AG04450 (cell line): Measurements from ENCODE around the gene GOLM1. TPM values are rescaled to one million over a fixed set of nuclear protein-coding genes. Genes with fewer than 3 reads are reported as not detected.

Experiments used
- CTCF ChIA-PET: fragments of 300-600, 350-600 bp; formaldehyde crosslinking; extraction: SDS; loops from one replicate; lab custom pipeline; 2022; ENCODE audit warnings: antibody characterized with exemption, inconsistent platforms; lab: Charles Lee
- POLR2A ChIA-PET: fragments of 350-600 bp; formaldehyde crosslinking; extraction: SDS; loops from one replicate; lab custom pipeline; 2021; ENCODE audit warnings: antibody characterized with exemption, inconsistent platforms; lab: Yijun Ruan, JAX
- DNase-seq: peaks from one replicate; pipeline ENCODE4 v3.0.0-alpha.2; 2011; ENCODE audit warnings: low read depth, low spot score
- H3K27ac ChIP-seq: one replicate; pipeline ENCODE4 v1.5.1; 2012; ENCODE audit warnings: low read depth, low read length, control low read depth
- H3K27me3 ChIP-seq: one replicate; pipeline ENCODE4 v1.6.0; 2012; ENCODE audit warnings: low read length; ENCODE audit not compliant: control insufficient read depth, insufficient read depth
- H3K4me3 ChIP-seq: 2 replicates; pipeline ENCODE4 v1.5.1; 2011; ENCODE audit warnings: mild to moderate bottlenecking, low read depth, low read length, control low read depth
- H3K9me3 ChIP-seq: 2 replicates; pipeline ENCODE4 v1.5.1; 2012; ENCODE audit warnings: low read length; ENCODE audit not compliant: control insufficient read depth, insufficient read depth
- CTCF ChIP-seq: IDR thresholded peaks from 2 replicates; pipeline ENCODE4 v1.5.1; 2011; ENCODE audit warnings: low read depth, low read length, control low read depth, inconsistent platforms
- polyA plus RNA-seq: library from polyadenylated mRNA; depleted of rRNA; stranded (reverse); fragments of >200 nt; gene quantifications from 2 replicates; pipeline ENCODE4 v1.2.3, GENCODE V29; 2011

GOLM1 gene
- polyA plus RNA-seq, 1 experiment: 75.0 TPM

GRCh38 chr9:86091477-86091876, 7.9 kb downstream of the GOLM1 start:
- CTCF ChIA-PET: no interaction called here
- Histone ChIP-seq H3K4me3 (no peak overlapping the region), H3K27ac (no peak overlapping the region), H3K9me3 (peaks cover 13% of the 10 kb centered on the region), H3K27me3 (no peaks in the 10 kb centered on the region)
- POLR2A ChIA-PET: no interaction called here
- no peak for TF ChIP-seq CTCF
- DNase-seq: no peak

GRCh38 chr9:86082870-86083269, 16.5 kb downstream of the GOLM1 start:
- H3K9me3 ChIP-seq: no peaks in the 10 kb centered on the region
- TF ChIP-seq CTCF: no peak
- no peak overlapping the region for H3K4me3 ChIP-seq
- no peaks in the 10 kb centered on the region for H3K27me3 ChIP-seq
- no peak overlapping the region for H3K27ac ChIP-seq
- ChIA-PET CTCF (no interaction called here), POLR2A (no interaction called here)
- no peak for DNase-seq

- H3K9me3 ChIP-seq: no peaks in the 10 kb centered on the region
- DNase-seq: no peak
- no peak for TF ChIP-seq CTCF
- no peak overlapping the region for H3K4me3 ChIP-seq
- POLR2A ChIA-PET: no interaction called here
- no peak overlapping the region for H3K27ac ChIP-seq
- CTCF ChIA-PET: no interaction called here
- H3K27me3 ChIP-seq: no peaks in the 10 kb centered on the region
These were observed 19.4 kb downstream of the GOLM1 start for GRCh38 chr9:86079865-86080469.

- ChIA-PET POLR2A (no interaction called here), CTCF (no interaction called here)
- Histone ChIP-seq H3K9me3 (no peaks in the 10 kb centered on the region), H3K4me3 (no peak overlapping the region), H3K27me3 (no peaks in the 10 kb centered on the region), H3K27ac (no peak overlapping the region)
- no peak for DNase-seq
- TF ChIP-seq CTCF: no peak
These were observed 19.9 kb downstream of the GOLM1 start for GRCh38 chr9:86079421-86079831.

GRCh38 chr9:86078731-86079130, 20.6 kb downstream of the GOLM1 start:
- TF ChIP-seq CTCF: no peak
- Histone ChIP-seq H3K4me3 (no peak overlapping the region), H3K9me3 (no peaks in the 10 kb centered on the region), H3K27ac (no peak overlapping the region), H3K27me3 (no peaks in the 10 kb centered on the region)
- no peak for DNase-seq
- ChIA-PET CTCF (no interaction called here), POLR2A (no interaction called here)
